CD4-positive, CD25-positive, alpha-beta regulatory T cell (primary cell): ENCODE results near the gene TRIM38. TPM values are rescaled to one million over a fixed set of nuclear protein-coding genes. Genes with fewer than 3 reads are reported as not detected.

ENCODE experiments used
- ATAC-seq, 2 donors: fragments of 150-1000 bp; cut with Tn5 transposase; one replicate each; pipeline ENCODE4 v1.10.0; 2021; ENCODE audit warnings: low read depth in 2 of 2, moderate number of reproducible peaks in 2 of 2, moderate library complexity in 1 of 2
- DNase-seq, 3 donors: peaks; one replicate each; pipeline versions ENCODE4 v3.0.0 to v3.0.0-alpha.2; 2012 to 2022; ENCODE audit warnings: mixed read lengths in 1 of 3
- H3K27ac ChIP-seq: one replicate; pipeline ENCODE4 v1.7.0; 2013; ENCODE audit warnings: mild to moderate bottlenecking, low read length; ENCODE audit not compliant: insufficient read depth, poor library complexity, severe bottlenecking
- H3K27me3 ChIP-seq: one replicate; pipeline ENCODE4 v1.7.0; 2013; ENCODE audit warnings: low read length; ENCODE audit not compliant: control insufficient read depth, insufficient read depth
- H3K36me3 ChIP-seq: one replicate; pipeline ENCODE4 v1.7.0; 2013; ENCODE audit warnings: mild to moderate bottlenecking, low read length, moderate library complexity; ENCODE audit not compliant: control insufficient read depth, insufficient read depth
- H3K4me1 ChIP-seq: 2 replicates; pipeline ENCODE4 v1.7.0; 2013; ENCODE audit warnings: mild to moderate bottlenecking, low read length; ENCODE audit not compliant: insufficient read depth, control insufficient read depth, poor library complexity, severe bottlenecking
- H3K4me3 ChIP-seq: one replicate; pipeline ENCODE4 v1.7.0; 2013; ENCODE audit warnings: low read depth, mild to moderate bottlenecking, low read length, moderate library complexity
- H3K9me3 ChIP-seq, 2 experiments: 1 replicate in 1 of 2; 2 replicates in 1 of 2; pipeline ENCODE4 v1.7.0; 2013; ENCODE audit warnings: low read length in 2 of 2, mild to moderate bottlenecking in 1 of 2, moderate library complexity in 1 of 2; ENCODE audit not compliant: control insufficient read depth in 2 of 2
- H3K27ac Mint-ChIP-seq, 3 donors: one replicate each; pipeline ENCODE4 v1.8.0; 2020 to 2022; ENCODE audit warnings: mild to moderate bottlenecking in 3 of 3, mixed read lengths in 3 of 3, moderate library complexity in 2 of 3
- H3K27me3 Mint-ChIP-seq: one replicate; pipeline ENCODE4 v1.8.0; 2022; ENCODE audit warnings: mild to moderate bottlenecking, mixed read lengths
- H3K36me3 Mint-ChIP-seq: one replicate; pipeline ENCODE4 v1.8.0; 2020; ENCODE audit warnings: mixed read lengths
- H3K4me1 Mint-ChIP-seq, 4 donors: one replicate each; pipeline ENCODE4 v1.8.0; 2020 to 2022; ENCODE audit warnings: mixed read lengths in 4 of 4, mild to moderate bottlenecking in 1 of 4
- H3K4me3 Mint-ChIP-seq, 4 donors: one replicate each; pipeline ENCODE4 v1.8.0; 2020 to 2022; ENCODE audit warnings: mild to moderate bottlenecking in 4 of 4, mixed read lengths in 4 of 4, moderate library complexity in 3 of 4
- H3K9me3 Mint-ChIP-seq, 7 donors: one replicate each; pipeline ENCODE4 v1.8.0; 2020 to 2022; ENCODE audit warnings: mixed read lengths in 7 of 7, mild to moderate bottlenecking in 3 of 7, moderate library complexity in 2 of 7
- polyA plus RNA-seq, 4 donors: library from polyadenylated mRNA; unstranded; fragments of 300-500 nt; fragmentation: Illumina TruSeq; gene quantifications; one replicate each; pipeline ENCODE4 v1.2.3, GENCODE V29; 2021
- total RNA-seq: library from RNA; stranded (reverse); gene quantifications from one replicate; pipeline ENCODE4 v1.2.3, GENCODE V29; 2022

Gene TRIM38
- total and polyA plus RNA-seq, 5 donors from 2014 or later, result 6.6 to 22.9 (median 8.9) TPM

DNA sequence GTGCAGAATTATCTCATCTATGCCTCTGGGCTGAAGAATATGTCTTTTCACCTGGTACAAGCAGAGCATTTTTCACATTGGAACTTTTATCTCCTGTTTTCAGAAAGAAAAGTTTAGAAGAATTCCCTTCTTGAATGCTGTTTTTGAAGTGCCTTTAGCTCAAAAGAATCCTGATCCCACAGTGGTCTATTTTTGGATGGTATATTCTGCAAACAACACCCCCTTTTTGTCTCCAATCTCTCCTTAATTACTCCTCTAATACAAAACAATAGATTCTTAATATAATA, 66.9 kb downstream of the TRIM38 start:
- Mint-ChIP-seq H3K36me3 (no peaks in the 10 kb centered on the region), H3K27me3 (no peaks in the 10 kb centered on the region), H3K9me3 (peaks cover 0 to 1% (median 0%) of the 10 kb centered on the region in 7 donors), H3K4me1 (peaks cover 20 to 63% (median 34%) of the 10 kb centered on the region in 4 donors), H3K27ac (no peak overlapping the region), H3K4me3 (no peak overlapping the region)
- Histone ChIP-seq H3K9me3 (no peaks in the 10 kb centered on the region), H3K4me3 (no peak overlapping the region), H3K4me1 (peaks cover 50% of the 10 kb centered on the region), H3K36me3 (no peaks in the 10 kb centered on the region), H3K27me3 (no peaks in the 10 kb centered on the region), H3K27ac (no peak overlapping the region)
- ATAC-seq (no peak), DNase-seq (no peak)

DNA sequence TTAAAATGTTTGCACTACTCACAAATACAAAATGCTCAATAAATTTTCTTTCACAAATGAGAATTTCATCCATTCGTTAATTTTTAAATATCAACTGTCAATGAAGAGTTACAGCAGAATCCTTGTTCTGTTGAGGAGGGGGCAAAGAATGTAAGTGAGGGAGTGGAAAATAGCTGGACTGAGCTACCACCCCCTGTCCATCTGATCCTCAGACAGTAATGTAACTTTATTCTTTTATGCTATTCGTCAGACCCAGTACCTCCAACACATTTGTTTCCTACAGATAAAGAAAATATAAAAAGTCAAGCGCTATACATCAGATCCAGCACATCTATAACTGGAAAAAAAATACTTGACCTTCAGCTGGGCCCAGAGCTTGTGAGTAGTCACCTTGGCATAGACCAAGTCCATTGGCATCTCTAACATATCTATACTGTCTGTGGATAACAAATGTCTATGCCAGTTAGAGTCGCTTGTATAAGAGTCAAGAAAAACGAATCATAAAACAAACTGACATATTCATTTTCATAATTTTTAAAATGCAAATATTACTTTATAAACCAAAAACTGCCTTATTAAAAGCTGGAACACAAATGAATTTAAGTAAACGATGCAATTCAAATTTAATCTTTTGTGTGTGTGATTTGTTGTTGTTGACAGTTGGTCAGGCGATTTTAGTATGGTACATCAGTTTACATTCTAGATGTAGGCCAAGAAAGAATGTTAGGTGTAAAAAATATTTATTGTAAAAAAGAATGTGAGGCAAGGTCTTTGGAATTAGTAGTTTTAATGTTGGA, 67.5 kb downstream of the TRIM38 start:
- Histone ChIP-seq H3K4me3 (no peak overlapping the region), H3K27ac (no peak overlapping the region), H3K4me1 (peaks cover 50% of the 10 kb centered on the region), H3K27me3 (no peaks in the 10 kb centered on the region), H3K9me3 (no peaks in the 10 kb centered on the region), H3K36me3 (no peaks in the 10 kb centered on the region)
- no peak for DNase-seq
- peaks cover 0 to 1% (median 0%) of the 10 kb centered on the region in 7 donors for H3K9me3 Mint-ChIP-seq
- H3K4me3 Mint-ChIP-seq, result peak overlapping the region in 1 of 4 donors; percentile 45
- peaks cover 20 to 62% (median 35%) of the 10 kb centered on the region in 4 donors for H3K4me1 Mint-ChIP-seq
- H3K27me3 Mint-ChIP-seq, result no peaks in the 10 kb centered on the region
- H3K27ac Mint-ChIP-seq, result no peak overlapping the region
- no peaks in the 10 kb centered on the region for H3K36me3 Mint-ChIP-seq
- ATAC-seq, result no peak

DNA sequence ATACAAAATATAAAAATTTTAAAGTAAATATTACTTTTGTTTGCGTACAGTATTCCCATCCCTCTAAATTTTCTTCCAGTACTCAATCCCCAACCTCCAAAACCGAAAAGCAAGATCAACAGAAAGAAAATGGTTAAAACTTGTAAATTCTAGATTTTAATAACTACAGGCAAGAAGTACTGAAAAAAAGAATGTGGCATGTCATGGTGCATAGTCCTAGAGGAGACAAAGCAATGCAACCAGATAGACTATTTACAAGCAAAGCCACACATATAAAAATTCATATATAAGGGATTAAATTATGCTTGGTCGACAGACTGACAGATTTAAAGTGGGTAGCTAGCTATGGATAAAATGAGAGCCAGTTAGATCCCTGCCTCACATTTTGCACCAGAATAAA, 68.1 kb downstream of the TRIM38 start:
- H3K27me3 Mint-ChIP-seq, result no peaks in the 10 kb centered on the region
- no peaks in the 10 kb centered on the region for H3K36me3 Mint-ChIP-seq
- H3K36me3 ChIP-seq, result no peaks in the 10 kb centered on the region
- no peak overlapping the region for H3K4me3 ChIP-seq
- no peaks in the 10 kb centered on the region for H3K27me3 ChIP-seq
- peaks cover 20 to 57% (median 33%) of the 10 kb centered on the region in 4 donors for H3K4me1 Mint-ChIP-seq
- no peaks in the 10 kb centered on the region for H3K9me3 ChIP-seq
- no peak overlapping the region for H3K4me3 Mint-ChIP-seq
- ATAC-seq, result no peak
- no peak overlapping the region for H3K27ac ChIP-seq
- peaks cover 0 to 1% (median 0%) of the 10 kb centered on the region in 7 donors for H3K9me3 Mint-ChIP-seq
- H3K4me1 ChIP-seq, result peaks cover 45% of the 10 kb centered on the region
- peak overlapping the region in 1 of 3 donors; percentile 99 for H3K27ac Mint-ChIP-seq
- DNase-seq, result peak in 1 of 3 donors; percentile 53

DNA sequence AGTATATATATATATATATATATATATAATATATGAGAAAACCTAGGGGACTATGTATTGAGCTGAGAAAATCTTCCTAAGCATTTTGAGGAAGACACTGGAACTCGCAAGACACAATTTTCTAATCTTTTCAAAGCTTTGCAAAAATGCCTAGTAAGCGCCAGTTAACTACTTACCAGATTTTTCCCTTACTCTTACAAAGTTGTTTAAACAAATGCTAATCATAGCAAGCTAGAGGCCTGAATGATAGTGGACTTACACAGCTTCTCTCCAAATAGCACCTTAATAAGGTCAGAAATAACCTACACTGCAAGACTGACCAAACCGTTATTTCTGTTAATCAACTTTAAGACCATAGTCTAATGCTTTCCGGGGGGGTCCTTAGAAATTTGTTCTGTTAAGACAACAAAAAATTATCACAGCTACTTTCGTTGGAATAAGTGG, 68.6 kb downstream of the TRIM38 start:
- no peaks in the 10 kb centered on the region for H3K36me3 ChIP-seq
- peak overlapping the region in 2 of 3 donors; percentile 98 to 99 for H3K27ac Mint-ChIP-seq
- peaks cover 40% of the 10 kb centered on the region for H3K4me1 ChIP-seq
- H3K9me3 Mint-ChIP-seq, result peaks cover 0 to 1% (median 0%) of the 10 kb centered on the region in 7 donors
- peak overlapping the region; percentile 94 to 98 (median 97) for H3K4me3 Mint-ChIP-seq
- peaks cover 17 to 52% (median 31%) of the 10 kb centered on the region in 4 donors for H3K4me1 Mint-ChIP-seq
- H3K9me3 ChIP-seq, result no peaks in the 10 kb centered on the region
- DNase-seq (peak in 1 of 3 donors; percentile 63), ATAC-seq (no peak)
- no peaks in the 10 kb centered on the region for H3K36me3 Mint-ChIP-seq
- H3K27me3 Mint-ChIP-seq, result no peaks in the 10 kb centered on the region
- no peaks in the 10 kb centered on the region for H3K27me3 ChIP-seq
- H3K27ac ChIP-seq, result peak overlapping the region; percentile 85
- peak overlapping the region; percentile 93 for H3K4me3 ChIP-seq

DNA sequence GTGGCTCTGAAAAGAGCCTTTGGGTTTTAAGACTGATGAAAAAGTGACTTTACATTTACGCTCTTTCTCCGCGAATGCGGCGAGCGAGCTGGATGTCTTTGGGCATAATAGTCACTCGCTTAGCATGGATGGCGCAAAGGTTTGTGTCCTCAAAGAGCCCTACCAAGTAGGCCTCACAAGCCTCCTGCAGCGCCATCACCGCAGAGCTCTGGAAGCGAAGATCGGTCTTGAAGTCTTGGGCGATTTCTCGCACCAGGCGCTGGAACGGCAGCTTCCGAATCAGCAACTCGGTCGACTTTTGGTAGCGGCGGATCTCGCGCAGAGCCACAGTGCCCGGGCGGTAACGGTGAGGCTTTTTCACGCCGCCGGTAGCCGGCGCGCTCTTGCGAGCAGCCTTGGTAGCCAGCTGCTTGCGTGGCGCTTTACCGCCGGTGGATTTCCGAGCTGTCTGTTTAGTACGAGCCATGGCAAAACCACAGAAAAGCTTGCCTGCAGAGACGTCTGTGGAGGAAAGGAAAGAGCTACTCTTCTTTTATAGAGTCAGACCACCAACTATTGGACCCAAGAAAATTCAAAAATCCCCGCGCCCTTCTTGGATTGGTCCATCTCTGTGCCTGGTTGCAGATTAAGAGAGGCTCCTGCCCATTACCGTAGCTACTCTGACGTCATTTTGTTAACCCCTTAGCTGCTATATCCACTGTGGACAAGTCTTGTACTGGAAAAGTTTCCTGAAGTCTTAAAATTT, 69.2 kb downstream of the TRIM38 start:
- peak overlapping the region; percentile 94 to 98 (median 97) for H3K4me3 Mint-ChIP-seq
- ATAC-seq (peak; percentile 72 to 75), DNase-seq (peak; percentile 82 to 97 (median 90))
- H3K4me1 ChIP-seq, result peaks cover 36% of the 10 kb centered on the region
- peak overlapping the region; percentile 85 for H3K27ac ChIP-seq
- peaks cover 16 to 49% (median 33%) of the 10 kb centered on the region in 4 donors for H3K4me1 Mint-ChIP-seq
- no peaks in the 10 kb centered on the region for H3K36me3 ChIP-seq
- peaks cover 0 to 1% (median 0%) of the 10 kb centered on the region in 7 donors for H3K9me3 Mint-ChIP-seq
- peak overlapping the region; percentile 89 to 99 (median 98) for H3K27ac Mint-ChIP-seq
- no peaks in the 10 kb centered on the region for H3K36me3 Mint-ChIP-seq
- no peaks in the 10 kb centered on the region for H3K27me3 Mint-ChIP-seq
- H3K4me3 ChIP-seq, result peak overlapping the region; percentile 93
- no peaks in the 10 kb centered on the region for H3K9me3 ChIP-seq
- H3K27me3 ChIP-seq, result no peaks in the 10 kb centered on the region

DNA sequence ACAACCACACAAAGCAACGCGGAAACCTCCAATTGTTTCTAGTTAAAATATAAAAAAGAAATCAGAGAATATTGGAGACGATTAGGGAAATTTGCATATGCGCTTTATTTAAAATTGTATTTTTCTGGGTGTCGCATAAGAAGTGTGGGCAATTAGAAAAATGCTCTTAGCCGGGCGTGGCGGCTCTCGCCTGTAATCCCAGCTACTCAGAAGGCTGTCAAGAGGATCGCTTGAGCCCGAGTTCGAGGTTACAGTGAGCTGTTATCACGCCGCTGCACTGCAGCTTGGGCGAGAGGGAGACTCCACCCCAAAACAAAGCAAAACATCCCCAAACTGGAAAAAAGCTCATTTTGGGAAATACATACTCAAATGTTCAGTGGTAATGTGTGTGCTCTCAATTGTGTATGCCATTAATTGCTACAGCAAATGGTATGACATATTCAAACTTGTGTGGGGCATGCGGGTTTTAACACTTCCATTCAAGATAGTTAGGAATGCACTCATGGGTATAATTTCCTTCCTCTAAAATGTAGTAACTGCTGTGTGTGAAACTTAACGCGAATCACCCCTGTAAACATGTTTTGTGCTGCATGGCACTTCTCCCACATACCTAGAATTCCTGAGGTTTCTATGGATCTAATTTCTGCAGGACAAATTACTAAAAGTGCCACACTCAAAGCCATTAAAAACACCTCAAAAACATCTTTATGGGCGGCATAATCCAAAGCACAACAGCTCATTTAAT, 69.9 kb downstream of the TRIM38 start:
- peak overlapping the region; percentile 93 for H3K4me3 ChIP-seq
- H3K9me3 Mint-ChIP-seq, result no peaks in the 10 kb centered on the region
- H3K4me3 Mint-ChIP-seq, result peak overlapping the region; percentile 94 to 98 (median 97)
- DNase-seq, result peak; percentile 10 to 74 (median 44)
- H3K9me3 ChIP-seq, result no peaks in the 10 kb centered on the region
- no peaks in the 10 kb centered on the region for H3K27me3 Mint-ChIP-seq
- no peaks in the 10 kb centered on the region for H3K36me3 ChIP-seq
- no peaks in the 10 kb centered on the region for H3K36me3 Mint-ChIP-seq
- peaks cover 33% of the 10 kb centered on the region for H3K4me1 ChIP-seq
- H3K27me3 ChIP-seq, result no peaks in the 10 kb centered on the region
- peaks cover 16 to 46% (median 31%) of the 10 kb centered on the region in 4 donors for H3K4me1 Mint-ChIP-seq
- peak overlapping the region; percentile 85 for H3K27ac ChIP-seq
- no peak for ATAC-seq
- H3K27ac Mint-ChIP-seq, result peak overlapping the region; percentile 89 to 99 (median 98)
